HG02870 (cell line): ENCODE results near the gene KIF18B.

Experiments
- ATAC-seq: cut with Tn5 transposase; IDR thresholded peaks from one replicate; pipeline ENCODE4 v1.9.1; 2021; ENCODE audit warnings: mild to moderate bottlenecking, moderate library complexity; ENCODE audit not compliant: unreplicated experiment

KIF18B gene

DNA sequence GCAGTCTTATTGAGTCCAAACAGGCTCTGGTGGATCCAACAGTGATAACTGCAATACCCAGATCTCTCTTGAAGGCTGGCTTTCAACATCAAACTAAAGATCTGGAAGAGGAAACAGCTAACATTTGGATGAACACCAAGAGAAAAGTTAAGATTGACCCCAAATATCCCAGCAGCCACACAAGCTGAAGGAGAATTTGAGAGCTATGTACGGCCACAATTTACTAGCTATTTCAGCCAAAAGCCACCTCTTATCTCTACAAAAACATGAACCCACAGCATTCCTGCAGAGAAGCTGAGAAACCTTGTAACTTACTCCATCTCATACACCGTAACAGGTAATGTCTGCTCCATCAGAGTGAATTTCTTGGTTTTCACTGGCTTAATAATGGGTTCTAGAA lies 62.6 kb downstream of the KIF18B start:
- ATAC-seq, result no peak

DNA sequence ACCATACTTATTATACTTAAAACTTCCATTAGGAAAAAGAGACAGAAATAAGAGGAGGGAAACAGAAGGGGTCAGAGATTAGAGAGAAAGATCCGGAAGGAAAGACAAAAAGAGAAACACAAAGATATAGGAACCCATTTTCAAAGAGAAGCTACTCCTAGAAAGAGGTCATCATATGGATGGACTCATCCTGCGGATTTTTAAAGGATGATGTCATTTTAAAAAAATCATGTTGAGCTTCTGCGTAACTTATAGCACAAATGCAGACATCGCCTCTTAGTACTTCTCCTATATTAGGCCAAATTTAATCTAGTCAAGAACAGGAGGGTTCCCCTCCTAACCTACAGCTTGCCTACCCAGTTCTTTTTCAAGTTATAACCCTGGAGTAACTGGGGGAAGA lies 66.4 kb downstream of the KIF18B start:
- ATAC-seq, result no peak

GRCh38 chr17:44880062-44880461 lies 67.5 kb downstream of the KIF18B start:
- no peak for ATAC-seq

- ATAC-seq, result no peak
These were observed 68.2 kb downstream of the KIF18B start for GRCh38 chr17:44879376-44879775.

DNA sequence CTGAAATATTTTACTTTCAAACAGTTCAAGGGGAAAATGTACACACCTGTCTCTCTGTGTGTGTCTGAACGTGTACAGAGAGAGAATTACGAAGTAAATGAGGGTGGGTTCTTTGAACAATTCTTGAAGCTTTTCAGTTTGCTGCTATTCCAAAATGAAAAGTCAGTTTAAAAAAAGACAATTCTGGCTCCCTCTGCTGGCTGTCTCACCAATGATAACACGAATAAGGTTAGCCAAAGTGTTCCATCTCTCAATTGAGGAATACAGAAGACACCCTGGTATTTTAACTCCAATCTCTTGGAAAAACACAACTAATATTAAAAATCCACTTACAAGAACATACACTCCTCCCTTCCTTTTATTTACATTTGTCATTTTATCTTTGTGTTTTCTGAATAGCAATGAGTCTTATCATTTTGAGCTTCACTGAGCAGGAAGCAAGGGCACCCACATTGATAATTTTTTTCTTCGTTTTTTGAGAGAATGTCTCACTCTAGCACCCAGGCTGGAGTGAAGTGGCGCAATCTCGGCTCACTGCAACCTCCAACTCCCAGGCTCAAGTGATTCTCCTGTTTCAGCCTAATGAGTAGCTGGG lies 68.8 kb downstream of the KIF18B start:
- ATAC-seq, result no peak

DNA sequence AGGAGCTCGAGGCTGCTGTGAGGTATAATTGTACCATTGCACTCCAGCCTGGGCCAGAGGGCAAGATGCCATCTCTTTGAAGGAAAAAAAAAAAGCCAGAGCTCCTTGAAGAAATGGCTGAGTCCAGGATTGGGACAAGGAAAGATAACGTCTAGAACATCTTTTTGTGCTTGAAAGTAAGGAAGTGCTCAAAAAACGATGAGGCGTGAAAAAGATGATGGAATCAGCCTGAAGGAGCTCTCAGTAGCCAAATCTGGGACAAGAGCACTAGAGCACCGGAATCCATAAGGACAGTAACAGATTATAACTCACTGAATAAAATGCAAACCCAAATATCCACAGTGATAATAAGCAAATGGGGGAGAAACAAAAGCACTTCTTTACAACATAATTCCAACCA lies 70.5 kb downstream of the KIF18B start:
- no peak for ATAC-seq

- ATAC-seq, result no peak
These were observed 71.8 kb downstream of the KIF18B start for GRCh38 chr17:44875761-44876160.
